ENCODE measurements around the gene DPP6.

DPP6 gene

DNA sequence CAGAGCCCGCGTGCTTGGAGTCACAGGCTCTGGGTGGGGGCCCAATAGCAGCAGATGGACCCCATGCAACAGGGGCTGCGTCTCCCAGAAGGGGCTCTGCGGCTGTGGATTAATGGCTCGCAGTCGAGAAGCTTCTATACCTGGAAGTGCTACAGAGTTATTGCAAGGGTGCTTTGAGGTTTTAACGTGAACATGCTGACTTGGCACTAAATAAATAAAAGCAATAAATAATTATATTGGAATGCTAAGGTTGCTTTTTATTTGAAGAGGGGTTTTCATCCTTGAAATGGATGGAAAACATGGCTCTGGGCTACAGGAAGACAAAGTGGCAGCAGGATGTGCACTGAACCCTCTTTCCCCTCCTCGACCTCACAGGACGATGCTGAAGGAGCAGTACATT is 828.3 kb downstream of the DPP6 start:
- DNase-seq (ENCODE audit: low read depth) = no peak

DNA sequence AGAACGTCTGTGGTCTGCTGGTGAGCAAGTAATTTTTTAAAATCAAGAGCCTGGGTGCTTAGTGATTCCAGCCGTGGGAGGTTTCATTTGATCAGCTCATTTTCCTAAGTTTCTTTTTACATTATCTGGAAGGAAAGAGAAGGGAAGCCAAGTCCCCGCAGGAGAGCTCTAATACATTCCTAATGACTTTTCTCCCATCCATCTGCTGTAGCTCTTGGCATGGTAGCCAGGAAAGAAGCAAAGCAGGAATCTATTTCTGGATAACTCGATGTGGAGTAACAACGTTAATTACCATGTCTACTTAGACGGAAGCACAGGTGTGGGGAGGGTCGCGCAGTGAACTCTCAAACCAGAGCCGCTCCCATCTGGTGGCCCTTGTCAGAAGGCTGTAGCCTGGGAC is 828.8 kb downstream of the DPP6 start:
- no peak for DNase-seq (ENCODE audit: low read depth)

DNA sequence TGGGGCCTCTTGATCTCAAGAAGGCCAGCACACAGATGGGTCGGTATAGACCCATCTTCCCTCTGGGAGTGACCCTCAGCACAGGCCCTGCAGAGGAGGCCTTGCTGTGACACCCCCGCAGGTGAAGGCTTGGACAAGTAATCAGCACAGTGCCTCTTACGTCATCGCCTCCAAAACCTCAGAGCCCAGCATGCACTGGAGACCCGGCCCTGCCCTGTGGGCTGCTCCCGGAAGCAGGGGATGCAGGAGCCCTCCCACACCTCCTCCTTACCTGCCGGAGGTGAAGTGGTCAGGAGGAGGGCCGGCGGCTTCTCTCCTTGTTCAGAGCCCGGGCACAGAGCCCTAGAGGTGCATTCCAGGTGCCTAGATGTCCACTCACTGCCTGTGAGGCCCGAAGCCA is 829.3 kb downstream of the DPP6 start:
- DNase-seq (ENCODE audit: low read depth) = no peak

DNA sequence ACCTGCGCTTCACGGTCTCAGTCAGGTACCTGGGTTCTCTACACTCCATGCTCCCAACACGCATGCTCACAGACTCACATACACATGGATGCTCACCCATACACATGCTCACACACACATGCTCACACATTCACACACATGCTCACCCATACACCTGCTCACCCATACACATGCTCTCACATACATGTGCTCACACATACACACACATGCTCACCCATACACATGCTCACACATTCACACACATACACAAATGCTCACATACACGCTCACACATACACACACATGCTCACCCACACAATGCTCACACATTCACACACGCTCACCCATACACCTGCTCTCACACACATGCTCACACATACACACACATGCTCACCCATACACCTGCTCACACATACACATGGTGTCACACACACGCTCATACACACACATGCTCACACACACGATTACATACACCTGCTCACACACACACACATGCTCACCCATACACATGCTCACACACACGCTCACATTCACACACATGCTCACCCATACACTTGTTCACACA is 830.8 kb downstream of the DPP6 start:
- DNase-seq (ENCODE audit: low read depth) = no peak

DNA sequence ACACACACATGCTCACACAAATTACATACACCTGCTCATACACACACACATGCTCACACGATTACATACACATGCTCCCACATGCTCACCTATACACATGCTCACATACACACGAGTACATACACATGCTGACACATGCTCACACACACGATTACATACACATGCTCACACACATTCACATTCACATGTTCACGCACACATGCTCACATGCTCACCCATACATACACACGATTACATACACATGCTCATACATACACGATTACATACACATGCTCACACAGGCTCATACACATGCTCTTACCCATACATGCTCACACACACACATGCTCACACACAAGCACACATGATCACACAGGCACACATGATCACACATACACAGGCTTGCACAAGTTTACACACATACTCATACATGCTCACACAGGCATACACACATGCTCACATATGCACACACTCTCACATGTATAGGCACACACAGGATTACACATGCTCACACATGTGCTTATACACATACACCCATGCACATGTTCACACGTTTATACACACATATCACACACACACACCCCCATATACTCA is 832.2 kb downstream of the DPP6 start:
- no peak for DNase-seq (ENCODE audit: low read depth)

DNA sequence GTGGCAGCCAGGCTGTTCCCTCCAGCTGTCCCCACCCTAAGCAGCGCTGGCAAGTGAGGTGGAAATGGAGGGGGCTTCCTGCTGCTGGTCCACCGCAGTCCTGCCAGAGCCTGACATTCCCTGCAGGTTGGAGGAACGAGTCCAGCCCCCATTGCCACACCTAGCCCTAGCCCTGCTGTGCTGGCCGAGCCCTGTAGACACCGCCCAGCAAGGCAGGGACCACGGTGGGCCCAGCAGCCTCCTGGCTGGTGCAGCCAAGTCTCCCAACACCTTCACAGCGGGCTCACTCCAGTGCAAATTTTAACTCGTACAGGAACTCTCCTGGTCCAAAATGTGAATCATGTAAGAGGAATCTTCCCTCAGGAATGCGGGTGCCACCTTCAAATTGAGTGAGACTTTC is 834.4 kb downstream of the DPP6 start:
- DNase-seq (ENCODE audit: low read depth) = no peak

DNA sequence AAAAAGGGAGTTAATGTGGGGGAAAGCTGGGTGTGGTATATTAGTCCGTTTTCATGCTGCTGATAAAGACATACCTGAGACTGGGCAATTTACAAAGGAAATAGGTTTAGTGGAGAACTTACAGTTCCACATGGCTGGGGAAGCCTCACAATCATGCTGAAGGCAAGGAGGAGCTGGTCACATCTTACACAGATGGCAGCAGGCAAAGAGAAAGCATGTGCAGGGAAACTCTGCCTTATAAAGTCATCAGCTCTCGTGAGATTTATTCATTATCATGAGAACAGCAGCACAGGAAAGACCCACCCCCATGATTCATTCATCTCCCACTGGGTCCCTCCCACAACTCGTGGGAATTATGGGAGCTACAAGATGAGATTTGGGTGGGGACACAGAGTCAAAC is 836.5 kb downstream of the DPP6 start:
- DNase-seq (ENCODE audit: low read depth) = no peak

DNA sequence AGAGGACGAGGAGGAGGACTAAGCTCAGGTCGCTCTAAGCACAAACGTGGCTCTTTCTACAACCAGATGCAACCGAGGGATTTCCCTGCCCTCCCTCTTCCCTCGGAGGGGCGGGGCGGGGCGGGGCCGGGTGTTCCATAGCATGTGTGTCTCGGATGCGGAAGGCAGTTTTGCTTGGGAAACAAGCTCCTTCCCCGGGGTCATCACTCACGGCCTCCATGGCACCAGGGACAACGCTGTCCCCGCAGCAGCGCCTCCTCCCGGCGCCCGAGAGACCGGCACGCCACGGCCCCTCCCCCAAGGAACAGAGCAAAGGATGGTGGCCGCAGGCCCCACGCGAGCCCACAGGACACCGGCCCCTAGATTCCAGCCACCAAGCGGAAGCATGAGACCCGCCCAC is 840.3 kb downstream of the DPP6 start:
- DNase-seq (ENCODE audit: low read depth) = no peak

DNA sequence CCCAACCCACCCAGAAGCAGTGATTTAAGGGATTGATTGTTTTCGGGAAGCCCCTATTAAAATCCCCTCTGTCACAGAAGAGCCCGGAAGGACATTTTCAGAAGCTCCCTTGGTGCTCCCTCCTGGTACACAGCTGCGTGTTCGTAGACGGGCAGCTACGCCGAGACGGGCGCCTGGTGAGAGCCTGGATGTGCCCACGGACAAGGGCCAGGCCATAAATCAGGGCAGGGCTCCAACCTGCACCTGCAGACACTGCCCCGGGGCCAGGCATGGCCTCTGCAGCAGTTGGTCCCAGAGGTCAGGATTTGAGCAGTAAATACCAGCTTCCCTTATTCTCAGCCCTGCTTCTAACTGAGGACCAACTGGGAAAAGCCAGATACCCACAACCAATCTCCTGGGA is 843.9 kb downstream of the DPP6 start:
- no peak for DNase-seq (ENCODE audit: low read depth)

DNA sequence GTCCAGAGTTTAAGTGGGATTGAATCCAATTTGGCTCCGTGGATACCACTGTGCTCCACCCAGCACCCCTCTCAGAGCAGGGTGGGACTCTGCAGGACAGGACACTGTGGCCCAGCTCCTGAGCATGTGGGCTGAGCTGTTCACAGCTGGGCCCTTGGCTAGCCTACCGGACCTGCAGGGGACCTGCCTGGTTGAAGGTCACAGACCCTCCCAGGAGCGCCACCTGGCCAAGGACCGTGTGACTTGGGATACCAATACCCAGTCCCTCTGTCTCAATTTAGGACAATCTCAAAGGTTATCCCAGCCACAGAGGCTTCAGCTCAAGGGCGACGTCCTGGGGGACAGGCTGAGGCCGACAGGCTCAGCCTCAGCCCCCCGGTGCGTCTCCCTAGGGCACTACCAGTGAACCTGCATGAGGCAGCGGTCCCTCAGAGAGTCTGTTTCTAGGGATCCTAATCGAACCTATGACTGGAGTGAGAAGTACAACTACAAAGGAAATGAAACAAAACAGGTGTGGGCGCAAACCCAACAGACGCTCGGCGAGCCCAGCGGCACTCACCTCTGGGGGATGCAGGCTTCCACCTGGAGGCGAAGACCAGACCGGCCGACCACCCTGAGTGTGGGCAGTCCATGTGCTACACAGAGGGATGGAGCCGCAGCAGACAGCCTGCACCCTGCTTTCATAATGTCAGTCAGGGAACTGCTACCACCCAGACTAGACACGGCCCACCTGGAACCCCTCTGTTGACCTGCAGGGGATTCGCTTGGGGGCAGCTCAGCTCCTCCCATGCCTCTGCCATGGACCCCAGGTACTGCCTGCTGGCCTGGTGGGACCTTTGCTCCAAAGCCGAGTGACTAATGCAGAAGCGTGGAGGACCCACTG is 847.0 kb downstream of the DPP6 start:
- DNase-seq (ENCODE audit: low read depth) = no peak

DNA sequence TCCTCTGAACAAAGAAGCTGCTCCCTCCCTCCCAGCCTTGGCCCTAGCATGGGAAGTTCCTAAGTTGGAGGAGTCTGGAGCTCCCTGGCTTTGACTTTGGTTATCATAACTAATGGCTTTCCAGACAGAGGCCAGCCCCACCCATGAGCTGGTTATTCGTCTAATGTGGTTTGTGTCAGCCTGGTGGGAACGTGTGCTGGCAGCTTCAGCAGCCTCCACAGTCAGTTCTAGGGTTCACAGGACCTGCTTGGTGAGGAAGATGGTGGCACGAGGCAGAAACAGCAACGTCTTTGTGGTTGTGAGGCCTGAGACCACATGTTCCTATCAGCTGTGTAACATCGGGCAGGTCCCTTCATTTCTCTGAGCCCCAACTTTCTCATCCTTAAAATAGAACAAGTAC is 847.7 kb downstream of the DPP6 start:
- no peak for DNase-seq (ENCODE audit: low read depth)

DNA sequence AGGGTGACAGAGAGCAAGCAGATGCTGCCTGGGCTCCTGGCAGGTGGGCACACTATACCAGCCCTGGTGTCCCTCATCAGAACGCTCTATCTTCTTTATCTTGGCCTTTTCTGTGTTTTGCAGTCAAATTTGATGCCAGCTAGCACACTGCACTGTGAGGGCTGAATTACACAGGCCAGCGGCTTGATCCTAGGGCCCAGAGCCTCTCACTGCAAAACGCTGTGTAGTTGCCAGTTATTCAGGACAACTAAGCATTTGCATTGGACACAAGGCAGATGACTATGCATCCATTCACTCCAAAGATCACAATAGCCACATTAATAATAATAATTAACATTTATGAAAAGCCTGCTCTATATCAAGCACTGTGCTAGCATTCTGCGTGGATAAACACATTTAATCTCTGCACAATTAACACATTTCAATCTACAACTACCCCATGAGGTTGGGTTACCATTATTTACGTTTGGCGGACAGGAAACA is 850.4 kb downstream of the DPP6 start:
- no peak for DNase-seq (ENCODE audit: low read depth)

DNA sequence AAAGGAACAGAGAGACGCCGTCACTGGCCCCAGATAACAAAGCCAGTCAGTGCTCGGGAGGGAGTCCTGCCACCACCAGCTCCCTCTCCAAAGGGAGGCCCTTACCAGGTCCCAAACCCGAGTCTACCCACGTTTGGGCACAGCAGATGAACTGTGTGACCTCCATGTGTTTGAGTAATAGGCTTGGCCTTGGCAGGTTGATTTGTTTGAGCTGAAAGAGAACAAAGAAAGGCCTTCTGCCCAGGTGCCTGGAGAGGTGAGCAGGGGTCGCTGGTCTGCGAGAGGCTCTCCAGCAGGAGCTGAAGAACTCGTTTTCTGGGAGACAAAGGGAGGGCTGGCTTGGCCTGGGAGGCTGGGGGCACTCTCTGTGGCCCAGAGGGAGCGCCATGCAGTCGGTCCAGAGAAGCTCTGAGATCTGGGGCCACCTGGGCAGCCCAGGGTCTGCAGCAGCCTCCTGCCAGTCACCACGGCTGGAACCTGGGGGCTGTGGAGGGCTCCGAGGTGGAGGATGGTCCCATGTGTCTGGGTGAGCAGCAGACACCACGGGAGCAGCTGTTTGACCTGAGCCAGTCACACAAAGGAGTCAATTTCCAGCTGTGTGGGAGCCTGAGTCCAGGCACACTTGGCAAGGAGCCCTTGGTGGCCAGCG is 851.0 kb downstream of the DPP6 start:
- DNase-seq (ENCODE audit: low read depth) = no peak

DNA sequence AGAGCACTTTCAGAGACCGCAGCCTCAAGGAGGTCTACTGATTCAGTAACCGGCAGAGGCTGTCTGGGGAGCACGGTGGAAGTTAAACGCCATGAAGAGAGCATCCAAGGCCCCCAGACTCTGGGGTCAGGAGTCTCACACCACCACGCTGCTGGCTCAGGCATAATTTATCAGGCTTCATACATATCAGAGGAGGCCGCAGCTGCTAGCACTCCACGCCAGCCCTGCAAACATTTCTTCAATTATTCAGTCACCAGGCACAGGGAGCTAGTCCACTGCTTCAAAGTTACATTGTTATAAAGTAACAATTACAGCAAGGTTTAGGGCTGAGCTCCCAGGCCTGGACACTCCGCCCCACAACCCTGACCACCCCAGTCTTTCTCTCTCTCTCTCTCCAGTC is 852.9 kb downstream of the DPP6 start:
- DNase-seq (ENCODE audit: low read depth) = no peak

DNA sequence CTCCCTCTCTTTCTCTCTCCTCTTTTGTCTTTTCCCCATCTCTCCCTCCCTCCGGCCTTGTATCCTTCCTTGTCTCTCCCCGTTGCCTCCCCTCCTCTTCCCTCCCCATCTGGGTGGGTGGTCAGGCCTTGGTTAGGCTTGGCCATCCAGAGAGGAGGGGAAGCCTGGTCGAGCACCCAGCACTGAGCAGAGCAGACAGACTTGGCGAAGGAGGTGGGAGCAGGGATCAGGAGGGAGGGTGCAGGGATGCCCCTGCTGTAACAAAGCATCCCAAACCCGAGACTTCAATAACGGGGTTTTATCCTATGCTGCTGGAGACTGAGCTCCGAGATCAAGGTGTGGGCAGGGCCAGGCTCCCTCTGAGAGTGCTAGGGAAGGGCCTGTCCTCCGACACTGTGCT is 853.4 kb downstream of the DPP6 start:
- DNase-seq (ENCODE audit: low read depth) = no peak

DNA sequence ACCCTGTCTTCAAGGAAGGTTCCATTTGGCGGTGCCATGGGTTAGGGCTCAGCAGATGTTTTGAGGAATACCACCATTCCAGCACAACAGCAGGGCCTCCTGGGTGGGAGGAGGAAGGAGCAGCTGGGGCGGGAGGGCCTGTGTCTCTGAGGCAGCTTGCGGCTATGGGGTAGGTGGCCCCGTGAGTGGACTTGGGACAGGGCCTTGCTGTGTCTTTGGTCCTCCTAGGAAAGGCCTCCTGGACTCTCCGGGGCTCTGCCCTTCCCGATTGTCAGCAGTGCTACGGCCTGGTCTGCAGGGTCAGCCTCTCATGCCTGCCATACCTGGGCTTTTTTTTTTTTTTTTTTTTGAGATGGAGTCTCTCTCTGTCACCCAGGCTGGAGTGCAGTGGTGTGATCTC is 854.0 kb downstream of the DPP6 start:
- DNase-seq (ENCODE audit: low read depth) = no peak

DNA sequence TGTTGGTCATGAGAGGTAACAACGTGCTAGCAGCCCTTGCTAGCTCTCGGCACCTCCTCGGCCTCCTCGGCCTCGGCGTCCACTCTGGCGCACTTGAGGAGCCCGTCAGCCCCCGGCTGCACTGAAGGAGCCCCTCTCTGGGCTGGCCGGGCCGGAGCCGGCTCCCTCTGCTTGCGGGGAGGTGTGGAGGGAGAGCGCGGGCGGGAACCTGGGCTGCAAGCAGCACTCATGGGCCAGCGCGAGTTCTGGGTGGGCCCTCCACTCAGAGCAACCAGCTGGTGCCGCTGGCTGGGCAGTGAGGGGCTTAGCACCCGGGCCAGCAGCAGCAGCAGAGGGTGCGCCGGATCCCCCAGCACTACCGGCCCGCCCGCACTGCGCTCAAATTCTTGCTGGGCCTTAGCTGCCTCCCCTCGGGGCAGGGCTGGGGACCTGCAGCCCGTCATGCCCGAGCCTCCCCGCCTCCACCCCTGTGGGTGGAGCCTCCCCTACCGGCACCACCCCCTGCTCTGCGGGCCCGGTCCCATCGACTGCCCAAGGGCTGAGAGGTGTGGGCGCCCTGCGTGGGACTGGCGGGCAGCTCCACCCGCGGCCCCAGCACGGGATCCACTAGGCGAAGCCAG is 854.6 kb downstream of the DPP6 start:
- DNase-seq (ENCODE audit: low read depth) = no peak

DNA sequence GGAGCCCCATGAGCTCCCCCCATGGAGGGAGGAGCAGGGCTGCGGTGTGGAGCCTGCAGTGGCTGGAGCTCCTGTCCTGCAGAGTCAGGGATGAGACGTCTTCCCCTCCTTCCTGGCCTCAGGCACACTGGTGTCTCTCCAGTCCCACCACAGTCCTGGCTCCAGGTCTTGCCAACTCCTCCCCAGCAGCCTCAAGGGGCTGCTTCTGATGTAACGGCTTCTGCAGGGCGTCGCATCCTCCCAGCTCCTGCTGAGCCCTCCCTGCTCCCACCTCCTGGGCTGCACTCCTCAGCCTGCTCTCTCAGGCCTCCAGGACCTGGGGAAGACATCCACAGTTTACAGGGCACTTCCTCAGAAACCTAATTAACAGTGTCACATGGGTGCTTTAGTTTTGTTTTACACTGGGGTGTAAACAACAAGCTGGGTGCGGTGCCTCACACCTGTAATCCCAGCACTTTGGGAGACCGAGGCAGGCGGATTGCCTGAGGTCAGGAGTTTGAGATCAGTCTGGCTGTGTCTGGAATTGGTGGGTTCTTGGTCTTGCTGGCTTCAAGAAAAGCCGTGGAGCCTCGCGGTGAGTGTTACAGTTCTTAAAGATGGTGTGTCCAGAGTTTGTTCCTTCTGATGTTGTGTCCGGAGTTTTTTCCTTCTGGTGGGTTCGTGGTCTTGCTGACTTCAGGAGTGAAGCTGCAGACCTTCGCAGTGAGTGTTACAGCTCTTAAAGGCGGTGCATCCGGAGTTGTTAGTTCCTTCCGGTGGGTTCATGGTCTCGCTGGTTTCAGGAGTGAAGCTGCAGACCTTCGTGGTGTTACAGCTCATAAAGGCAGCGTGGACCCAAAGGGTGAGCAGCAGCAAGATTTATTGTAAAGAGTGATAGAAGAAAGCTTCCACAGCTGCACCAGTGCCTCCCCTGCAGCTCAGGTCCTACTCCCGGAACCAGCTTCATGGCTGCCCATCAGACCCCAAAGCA is 855.7 kb downstream of the DPP6 start:
- no peak for DNase-seq (ENCODE audit: low read depth)

DNA sequence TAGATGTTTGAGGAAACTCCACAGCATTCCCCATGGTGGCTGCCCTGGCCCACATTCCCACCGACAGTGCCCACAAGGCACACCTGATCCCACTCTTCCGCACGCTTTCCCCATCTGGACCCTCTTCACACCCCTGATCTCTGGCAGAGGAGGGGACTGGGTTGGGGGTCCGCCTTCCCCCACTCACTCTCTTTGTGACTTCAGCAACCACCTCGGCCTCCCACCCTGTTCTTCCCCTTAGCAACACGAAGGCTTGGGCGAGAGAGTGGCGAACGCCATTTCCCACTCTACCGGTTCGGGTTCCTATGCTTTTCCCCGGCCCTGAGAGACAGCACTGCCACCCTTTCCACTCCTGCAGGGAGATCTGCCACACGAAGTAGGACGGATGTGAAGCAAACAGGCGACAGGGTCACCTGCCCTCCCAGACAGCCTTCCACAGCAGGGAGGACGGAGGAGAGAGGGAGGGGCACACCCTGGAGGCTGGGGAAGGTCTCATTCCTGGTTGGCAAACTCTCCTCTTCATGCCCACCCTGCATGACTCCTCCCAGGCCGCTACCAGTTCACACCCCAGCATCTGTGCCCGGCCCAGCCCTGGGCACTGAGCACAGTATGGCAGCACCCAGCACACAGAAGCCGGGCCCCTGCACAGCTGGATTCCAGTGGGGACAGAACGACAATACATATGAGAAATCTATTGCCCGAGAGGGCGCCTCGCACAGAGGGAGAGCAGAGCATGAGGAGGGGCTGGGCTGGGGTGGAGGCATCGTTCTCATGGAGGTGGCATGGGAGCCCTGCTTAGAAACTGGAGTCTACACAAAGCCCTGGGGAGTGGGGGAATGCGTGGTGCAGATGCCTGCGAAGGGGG is 857.3 kb downstream of the DPP6 start:
- no peak for DNase-seq (ENCODE audit: low read depth)

DNA sequence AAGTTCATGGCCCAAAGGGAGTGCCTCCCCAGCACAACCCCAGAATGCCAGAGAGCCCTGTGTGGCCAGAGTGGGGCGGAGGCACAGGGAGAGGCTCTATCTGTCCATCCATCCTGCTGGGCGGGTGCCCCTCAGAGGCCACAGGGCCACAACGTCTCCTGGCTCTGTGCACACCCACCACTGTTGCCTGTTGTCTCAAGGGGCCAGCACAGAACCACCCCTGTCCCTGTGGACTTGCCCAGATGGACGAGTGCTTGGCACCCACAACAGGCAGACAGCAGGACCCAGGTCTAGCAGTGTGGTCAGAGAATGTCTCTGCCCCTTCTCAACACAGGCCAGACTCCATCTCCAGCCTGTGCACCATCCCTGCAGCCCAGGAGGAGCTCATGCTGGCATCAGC is 857.9 kb downstream of the DPP6 start:
- DNase-seq (ENCODE audit: low read depth) = no peak
